Bone marrow (tissue), 2 donors: ENCODE measurements around the gene FCRLA.
A peak's percentile ranks its signal among the peaks of the same experiment; 100 is the strongest.

ENCODE experiments used
- DNase-seq, 2 donors: peaks; one replicate each; lab custom pipeline; 2025; lab: John Stamatoyannopoulos, UW

FCRLA gene

DNA sequence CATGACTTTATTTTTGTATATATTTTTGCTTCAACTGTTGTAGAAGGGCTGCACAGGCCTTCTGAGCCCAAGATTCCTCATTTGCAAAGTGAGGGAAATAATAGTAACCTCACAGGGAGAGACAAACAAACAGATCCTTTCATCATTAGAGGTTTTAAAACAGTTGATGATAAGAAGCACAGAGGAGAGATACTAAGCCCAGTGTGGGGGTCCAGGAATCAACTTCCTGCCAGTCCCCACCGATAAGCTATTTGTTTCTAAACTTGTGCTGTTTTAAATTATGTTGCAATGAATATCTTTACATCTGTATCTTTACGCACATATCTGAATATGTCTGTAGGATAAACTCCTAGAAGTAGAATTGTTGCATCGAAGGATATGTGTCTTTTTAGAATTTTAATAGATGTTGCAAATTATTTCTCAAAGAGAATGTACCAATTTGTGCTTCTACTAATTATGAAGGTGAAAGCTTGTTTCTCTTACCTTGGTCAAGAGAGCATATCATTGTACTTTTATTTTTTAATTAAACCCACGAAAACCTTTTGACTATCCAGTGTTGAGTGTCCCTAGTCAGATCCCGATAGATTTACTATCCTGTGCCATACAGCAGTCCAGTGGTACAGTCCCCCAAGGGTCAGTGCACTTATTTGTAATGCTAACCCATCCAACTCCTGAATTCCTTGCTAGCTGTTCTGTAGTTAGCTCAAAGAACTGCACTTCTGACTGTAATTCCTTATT is 25.1 kb downstream of the FCRLA start:
- DNase-seq = no peak

DNA sequence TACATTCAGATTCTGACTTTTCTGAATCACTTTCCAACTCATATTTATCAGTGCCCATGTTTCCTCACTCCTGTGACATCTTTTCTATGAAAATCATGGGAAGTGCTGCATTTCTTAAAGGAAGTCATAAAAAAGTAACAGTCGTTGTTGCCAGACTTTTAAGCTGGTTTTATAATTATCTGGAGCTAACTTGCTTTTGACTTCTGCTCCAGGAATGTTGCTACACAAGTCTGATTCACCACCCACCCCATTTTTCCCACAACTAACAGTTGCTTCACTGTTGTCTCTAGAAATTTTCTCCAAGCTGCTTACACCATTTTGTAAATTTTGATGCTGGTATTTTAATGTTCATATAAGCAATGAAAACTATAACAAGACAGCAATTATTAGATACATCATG is 26.5 kb downstream of the FCRLA start:
- no peak for DNase-seq

DNA sequence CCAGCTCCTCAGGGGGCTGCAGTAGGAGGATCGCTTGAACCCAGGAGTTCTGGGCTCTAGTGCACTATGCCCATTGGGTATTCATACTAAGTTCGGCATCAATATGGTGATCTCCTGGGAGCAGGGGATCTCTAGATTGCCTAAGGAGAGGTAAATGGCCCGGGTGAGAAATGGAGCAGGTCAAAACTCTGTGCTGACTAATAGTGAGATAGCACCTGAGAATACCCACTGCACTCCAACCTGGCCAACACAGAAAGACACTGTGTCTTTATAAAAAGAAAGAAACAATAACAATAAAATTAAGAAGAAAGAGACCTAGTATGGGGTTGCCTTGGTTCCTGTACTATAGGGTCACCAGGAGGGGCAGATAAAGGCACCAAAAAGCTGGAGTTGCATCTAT is 28.8 kb downstream of the FCRLA start:
- DNase-seq = no peak

DNA sequence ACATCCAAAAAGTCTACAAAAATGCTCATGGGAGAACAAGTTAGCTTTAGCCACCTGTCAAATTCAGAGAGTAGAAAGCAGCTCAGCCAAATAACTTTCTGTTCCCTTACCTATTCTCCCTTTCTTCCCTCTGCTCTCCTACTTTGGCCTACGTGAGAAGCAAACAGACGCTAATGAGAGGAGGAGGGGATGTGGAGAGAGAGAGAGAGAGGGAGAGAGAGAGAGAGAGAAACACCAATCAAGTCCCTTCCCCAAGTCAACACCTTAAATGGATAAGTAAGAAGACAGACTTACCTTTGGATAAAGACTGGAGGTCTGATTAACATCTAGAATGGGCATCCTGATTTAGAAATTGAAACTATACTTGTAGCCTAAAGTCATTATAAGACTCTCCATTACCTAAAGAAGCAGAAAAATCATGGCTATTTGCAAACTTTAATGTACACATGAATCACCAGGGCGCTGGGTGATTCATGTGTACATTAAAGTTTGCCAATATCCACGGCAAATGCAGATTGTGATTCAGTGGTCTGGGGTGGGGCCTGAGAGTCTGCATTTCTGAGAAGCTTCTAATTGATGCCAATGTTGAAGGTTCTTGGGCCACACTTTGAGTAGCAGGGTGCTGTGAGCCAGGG is 29.4 kb downstream of the FCRLA start:
- DNase-seq = no peak

DNA sequence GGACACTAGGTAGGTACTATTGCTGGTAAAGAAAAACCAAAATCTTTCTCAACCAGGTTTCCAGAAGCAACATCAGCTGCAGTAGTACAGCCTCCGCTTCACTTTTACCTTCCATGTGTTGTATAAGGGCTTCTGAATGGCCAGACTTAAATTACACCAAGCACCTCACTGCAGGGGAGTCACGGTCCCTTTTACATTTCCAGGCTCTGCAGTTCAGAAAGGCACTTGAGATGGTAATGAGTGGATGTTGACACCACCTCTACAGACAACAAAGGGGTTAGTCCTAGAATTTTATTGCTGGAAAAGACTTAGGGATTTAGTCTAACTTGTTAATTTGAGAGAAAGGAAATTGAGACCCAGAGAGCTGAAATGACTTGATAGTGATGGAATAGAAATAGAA is 30.6 kb downstream of the FCRLA start:
- DNase-seq = no peak

DNA sequence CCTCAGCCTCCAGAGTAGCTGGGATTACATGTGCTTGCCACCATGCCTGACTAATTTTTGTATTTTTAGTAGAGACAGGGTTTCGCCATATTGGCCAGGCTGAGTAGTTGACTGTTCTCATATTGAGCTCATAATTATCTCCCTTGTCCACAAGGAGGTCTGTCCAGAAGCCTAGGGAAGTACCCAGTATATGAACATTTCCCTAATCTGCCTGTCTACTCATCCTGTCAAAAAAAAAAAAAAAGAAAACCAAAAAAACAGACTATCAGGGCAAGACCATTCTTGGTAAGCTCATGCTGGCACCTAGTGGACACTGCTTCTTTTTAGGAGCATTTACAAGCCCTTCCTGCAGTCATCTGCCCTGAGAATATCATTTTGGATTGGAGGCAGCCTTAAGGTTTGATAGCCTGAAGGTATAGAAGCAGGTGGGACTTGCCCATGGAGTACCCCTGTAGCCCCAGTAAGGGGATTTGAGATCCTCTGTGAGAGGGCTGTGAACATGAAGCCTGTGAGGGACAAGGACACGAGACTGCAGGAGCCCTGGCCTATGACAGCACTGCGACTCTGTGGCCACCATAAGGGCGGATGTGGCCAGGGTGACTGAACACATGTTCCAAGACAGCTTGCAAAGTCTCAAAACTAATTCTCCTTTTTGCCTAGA is 31.7 kb downstream of the FCRLA start:
- DNase-seq = peak in 1 of 2 donors; percentile 25

DNA sequence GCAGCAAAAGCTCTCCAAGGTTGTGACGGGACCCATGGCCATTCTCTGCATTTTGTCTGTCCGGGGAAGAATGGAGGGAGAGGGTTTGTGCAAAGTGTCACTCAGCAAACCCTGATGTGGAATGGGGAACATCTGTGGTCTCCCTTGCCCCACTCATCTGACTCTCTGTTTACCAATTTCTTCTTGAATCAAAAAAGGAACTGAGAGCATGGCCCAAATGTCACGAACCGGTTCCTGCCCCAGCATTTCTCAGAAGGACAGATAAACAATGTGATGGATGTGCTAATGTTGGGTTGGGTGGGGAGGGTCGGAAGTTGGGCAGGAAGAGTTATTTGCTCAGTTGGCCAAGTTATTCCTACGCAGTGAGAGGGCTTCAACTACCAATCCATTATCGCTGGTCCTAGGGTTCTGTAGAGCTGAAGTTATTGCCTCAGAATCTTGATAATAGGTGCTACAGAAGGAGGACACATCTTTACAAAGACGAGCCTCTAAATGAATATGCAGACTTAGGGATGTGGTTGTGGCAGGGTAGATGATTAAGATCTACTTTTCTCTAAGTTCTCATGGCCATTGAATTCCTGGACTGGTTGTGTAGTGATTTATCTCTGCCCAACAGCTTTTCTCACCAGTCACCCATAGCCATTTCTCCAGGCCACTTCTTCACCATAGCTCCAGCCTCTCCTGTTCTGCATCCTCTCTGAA is 33.0 kb downstream of the FCRLA start:
- DNase-seq = no peak

DNA sequence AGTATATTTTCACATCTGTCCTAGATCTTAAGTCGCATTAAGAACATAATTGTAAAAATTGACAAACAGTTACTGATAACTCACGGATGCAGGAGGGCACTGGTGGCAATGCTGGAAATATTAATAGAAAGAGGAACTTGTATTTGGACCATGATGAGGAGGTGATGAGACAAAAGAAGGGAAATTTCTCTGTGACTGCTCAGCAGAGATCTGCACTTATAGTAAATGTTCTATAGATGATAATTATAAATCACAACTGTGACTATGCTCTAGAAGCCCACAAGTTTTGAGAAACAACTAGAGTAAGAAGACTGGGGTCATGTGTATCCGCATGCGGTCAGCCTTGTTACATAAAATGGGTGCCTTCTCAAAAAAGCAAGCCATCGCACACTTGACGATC is 33.9 kb downstream of the FCRLA start:
- peak in 1 of 2 donors; percentile 41 for DNase-seq

DNA sequence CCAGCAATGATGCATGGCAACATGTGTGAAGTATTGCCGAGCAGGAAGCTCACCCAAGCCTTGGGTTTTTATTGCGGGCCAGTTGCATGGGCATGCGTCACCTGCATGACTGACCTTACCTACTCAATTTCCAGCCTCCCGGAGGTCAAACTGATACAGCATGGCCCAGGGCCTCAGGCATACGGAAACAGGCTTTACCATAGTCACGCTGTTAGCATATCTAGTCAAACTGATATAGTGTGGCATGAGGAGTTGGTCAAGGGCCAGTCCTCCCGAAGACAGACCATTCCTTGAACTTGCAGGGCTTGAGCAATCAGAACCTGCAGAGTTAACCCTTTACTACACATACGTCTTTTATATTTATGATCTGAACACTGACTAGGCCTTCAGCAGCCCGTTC is 36.2 kb downstream of the FCRLA start:
- no peak for DNase-seq

DNA sequence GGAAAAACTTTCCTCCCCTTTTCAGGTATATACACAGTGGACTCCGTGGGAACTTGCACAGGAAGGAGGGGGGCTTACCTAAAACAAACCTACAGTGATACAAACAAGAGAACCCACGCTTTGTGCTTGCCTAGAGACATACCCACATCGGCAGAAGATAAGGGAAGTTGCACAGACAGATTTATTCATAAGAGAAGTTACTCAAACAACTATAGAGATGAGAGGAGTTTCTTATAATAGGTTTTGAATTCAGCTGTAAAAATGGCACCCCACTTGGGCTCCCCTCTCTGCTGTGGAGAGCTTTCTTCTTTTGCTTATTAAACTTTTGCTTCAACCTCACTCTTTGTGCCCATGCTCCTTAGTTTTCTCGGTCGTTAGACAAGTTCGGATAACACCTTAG is 40.8 kb downstream of the FCRLA start:
- DNase-seq = no peak

DNA sequence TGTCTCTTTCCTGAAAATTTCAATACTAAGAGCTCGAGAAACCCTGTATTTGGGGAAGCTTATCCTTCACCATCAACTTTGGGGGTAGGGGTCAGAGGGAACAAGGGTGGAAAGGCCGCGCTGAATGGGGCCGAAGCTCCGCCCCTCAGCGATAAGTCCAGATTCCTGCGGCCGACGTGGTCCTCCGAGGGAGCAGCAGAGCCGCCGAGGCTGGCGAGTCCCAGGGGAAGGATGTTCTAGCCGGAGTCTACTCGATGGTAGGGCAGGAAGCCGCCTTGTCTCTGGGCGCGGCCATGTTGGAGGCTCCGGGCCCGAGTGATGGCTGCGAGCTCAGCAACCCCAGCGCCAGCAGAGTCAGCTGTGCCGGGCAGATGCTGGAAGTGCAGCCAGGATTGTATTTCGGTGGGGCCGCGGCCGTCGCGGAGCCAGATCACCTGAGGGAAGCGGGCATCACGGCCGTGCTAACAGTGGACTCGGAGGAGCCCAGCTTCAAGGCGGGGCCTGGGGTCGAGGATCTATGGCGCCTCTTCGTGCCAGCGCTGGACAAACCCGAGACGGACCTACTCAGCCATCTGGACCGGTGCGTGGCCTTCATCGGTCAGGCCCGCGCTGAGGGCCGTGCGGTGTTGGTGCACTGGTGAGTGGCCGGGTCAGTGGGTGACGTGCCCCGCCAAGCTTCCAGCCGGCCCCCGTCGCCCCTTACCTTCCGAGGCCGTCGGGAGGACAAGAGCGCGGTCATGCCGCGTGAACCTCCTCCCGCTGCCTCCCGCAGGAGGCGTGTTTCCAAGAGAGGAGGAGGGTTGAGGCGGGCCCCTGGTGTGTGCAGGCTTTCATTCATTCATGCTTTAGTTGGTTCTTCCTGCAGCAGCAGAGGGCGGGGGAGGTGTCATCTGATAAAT is 42.7 kb downstream of the FCRLA start, which contains the start of gene DUSP12:
Gene DUSP12 (plus strand): TSS at position 278 of the 899 bp plus-strand sequence. CDS start 16 bp downstream, at position 294.
- peak; percentile 72 to 82 for DNase-seq

DNA sequence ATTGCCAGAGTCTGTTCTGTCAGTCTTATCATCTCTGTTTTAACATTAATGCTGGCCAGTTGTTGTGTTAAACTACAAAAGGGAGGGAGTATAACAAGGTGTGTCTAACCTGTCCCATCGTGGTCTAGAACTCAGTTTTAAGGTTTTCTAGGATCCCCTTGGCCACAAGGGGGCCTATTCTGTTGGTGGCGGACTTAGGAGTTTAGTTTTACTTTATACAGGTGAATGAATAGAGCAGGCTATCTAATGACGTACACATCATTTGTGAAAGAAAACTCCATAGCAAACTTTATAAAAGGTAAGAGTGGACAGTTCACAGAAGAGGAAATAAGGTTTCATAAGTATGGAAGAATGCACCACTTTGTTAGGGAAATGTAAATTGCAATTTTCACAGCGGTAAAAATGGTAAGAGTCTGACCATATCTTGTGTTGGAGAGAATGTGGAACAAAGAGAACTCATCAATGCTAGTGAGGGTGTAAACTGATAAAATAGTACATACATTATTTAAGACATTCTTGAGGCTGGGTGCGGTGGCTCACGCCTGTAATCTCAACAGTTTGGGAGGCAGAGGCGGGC is 56.6 kb downstream of the FCRLA start:
- no peak for DNase-seq
